ENCODE measurements around the gene FAM217B.

DNA sequence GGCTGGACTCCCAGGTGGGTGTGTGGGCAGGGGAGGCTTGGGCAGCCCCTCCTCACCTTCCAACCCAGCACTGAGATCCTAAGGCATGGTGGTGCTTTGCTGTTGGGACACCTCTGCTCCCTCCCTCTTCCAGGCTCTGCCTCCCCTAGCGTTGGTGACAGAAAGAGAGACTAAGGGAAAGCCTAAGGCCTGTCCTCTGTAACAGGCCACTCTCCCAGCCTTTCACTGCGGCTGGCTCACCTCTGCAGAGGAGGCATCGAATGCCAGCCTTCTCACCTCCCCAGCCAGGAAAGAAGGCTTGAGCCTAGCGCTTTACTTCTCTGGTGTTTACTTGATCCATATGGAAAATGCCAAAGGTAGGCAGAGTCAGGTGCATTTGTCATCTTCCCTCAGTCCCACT lies 14.5 kb downstream of the FAM217B start:
- TF ChIP-seq, protein P1, sequence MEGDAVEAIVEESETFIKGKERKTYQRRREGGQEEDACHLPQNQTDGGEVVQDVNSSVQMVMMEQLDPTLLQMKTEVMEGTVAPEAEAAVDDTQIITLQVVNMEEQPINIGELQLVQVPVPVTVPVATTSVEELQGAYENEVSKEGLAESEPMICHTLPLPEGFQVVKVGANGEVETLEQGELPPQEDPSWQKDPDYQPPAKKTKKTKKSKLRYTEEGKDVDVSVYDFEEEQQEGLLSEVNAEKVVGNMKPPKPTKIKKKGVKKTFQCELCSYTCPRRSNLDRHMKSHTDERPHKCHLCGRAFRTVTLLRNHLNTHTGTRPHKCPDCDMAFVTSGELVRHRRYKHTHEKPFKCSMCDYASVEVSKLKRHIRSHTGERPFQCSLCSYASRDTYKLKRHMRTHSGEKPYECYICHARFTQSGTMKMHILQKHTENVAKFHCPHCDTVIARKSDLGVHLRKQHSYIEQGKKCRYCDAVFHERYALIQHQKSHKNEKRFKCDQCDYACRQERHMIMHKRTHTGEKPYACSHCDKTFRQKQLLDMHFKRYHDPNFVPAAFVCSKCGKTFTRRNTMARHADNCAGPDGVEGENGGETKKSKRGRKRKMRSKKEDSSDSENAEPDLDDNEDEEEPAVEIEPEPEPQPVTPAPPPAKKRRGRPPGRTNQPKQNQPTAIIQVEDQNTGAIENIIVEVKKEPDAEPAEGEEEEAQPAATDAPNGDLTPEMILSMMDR (IDR thresholded peaks at IDR 0.05), result no peak
- TF ChIP-seq POLR2A (IDR thresholded peaks at IDR 0.05), result no peak
